HEK293 (cell line): ENCODE data around the gene MYBPC3.

ENCODE experiments used
- CTCF ChIA-PET: fragments of 350-600 bp; formaldehyde crosslinking; extraction: SDS; loops from one replicate; lab custom pipeline; 2021; ENCODE audit warnings: antibody characterized with exemption; lab: Yijun Ruan, JAX
- POLR2A ChIA-PET: fragments of 300-600 bp; formaldehyde crosslinking; extraction: SDS; loops from one replicate; lab custom pipeline; 2020; ENCODE audit warnings: antibody characterized with exemption, inconsistent platforms; lab: Yijun Ruan, JAX
- H3K27ac ChIP-seq: fragments of 200-500 bp; sonication (Bioruptor generic); 2 replicates; pipeline ENCODE4 v1.5.1; 2014; ENCODE audit warnings: low read depth, low read length, control low read depth, inconsistent platforms; ENCODE audit errors: extremely low read depth
- H3K36me3 ChIP-seq, 2 experiments: fragments of 200-500 bp in 1 of 2; sonication (Bioruptor generic) in 1 of 2; 1 replicate in 1 of 2; 2 replicates in 1 of 2; pipeline ENCODE4 v1.5.1; 2014 to 2017; ENCODE audit warnings: inconsistent platforms in 2 of 2, low read length in 2 of 2; ENCODE audit not compliant: control insufficient read depth in 2 of 2, insufficient read depth in 1 of 2
- H3K4me1 ChIP-seq: fragments of 200-500 bp; sonication (Bioruptor generic); 2 replicates; pipeline ENCODE4 v1.5.1; 2014; ENCODE audit warnings: mild to moderate bottlenecking, low read length, inconsistent platforms; ENCODE audit not compliant: control insufficient read depth, insufficient read depth
- H3K4me3 ChIP-seq: 2 replicates; pipeline ENCODE4 v1.5.1; 2011; ENCODE audit warnings: low read depth, mild to moderate bottlenecking, control low read depth, low read length, moderate library complexity
- H3K9me3 ChIP-seq: fragments of 200-500 bp; sonication (Bioruptor generic); 2 replicates; pipeline ENCODE4 v1.5.1; 2014; ENCODE audit warnings: low read depth, low read length, inconsistent platforms; ENCODE audit not compliant: control insufficient read depth, insufficient read depth
- CTCF ChIP-seq: fragments of 450-650 bp; formaldehyde crosslinking; IDR thresholded peaks from 2 replicates; pipeline ENCODE4 v1.5.1; 2016; ENCODE audit warnings: missing biosample characterization, missing genetic modification characterization
- GLIS1 ChIP-seq: fragments of 450-650 bp; formaldehyde crosslinking; IDR thresholded peaks from 2 replicates; pipeline ENCODE4 v1.5.1; 2016; ENCODE audit warnings: missing biosample characterization, missing genetic modification characterization
- GLIS2 ChIP-seq: fragments of 450-650 bp; formaldehyde crosslinking; IDR thresholded peaks from 2 replicates; pipeline ENCODE4 v1.5.1; 2016; ENCODE audit warnings: missing biosample characterization, missing genetic modification characterization
- IKZF3 ChIP-seq: fragments of 450-650 bp; IDR thresholded peaks from 2 replicates; pipeline ENCODE4 v1.5.0; 2018; ENCODE audit warnings: missing biosample characterization, mild to moderate bottlenecking, missing genetic modification characterization, moderate library complexity
- KLF9 ChIP-seq: fragments of 450-650 bp; formaldehyde crosslinking; IDR thresholded peaks from 2 replicates; pipeline ENCODE4 v1.5.1; 2016; ENCODE audit warnings: missing biosample characterization, missing genetic modification characterization, low read depth
- PATZ1 ChIP-seq: fragments of 450-650 bp; formaldehyde crosslinking; IDR thresholded peaks from 2 replicates; pipeline ENCODE4 v1.5.1; 2016; ENCODE audit warnings: missing biosample characterization, missing genetic modification characterization
- SCRT2 ChIP-seq: fragments of 450-650 bp; formaldehyde crosslinking; IDR thresholded peaks from 2 replicates; pipeline ENCODE4 v1.5.1; 2016; ENCODE audit warnings: missing biosample characterization, missing genetic modification characterization
- SP7 ChIP-seq: fragments of 450-650 bp; formaldehyde crosslinking; IDR thresholded peaks from 2 replicates; pipeline ENCODE4 v1.5.1; 2016; ENCODE audit warnings: missing biosample characterization, missing genetic modification characterization
- ZBTB44 ChIP-seq: fragments of 450-650 bp; IDR thresholded peaks from 2 replicates; pipeline ENCODE4 v1.5.1; 2018; ENCODE audit warnings: missing biosample characterization, mild to moderate bottlenecking, missing genetic modification characterization
- ZIC2 ChIP-seq: fragments of 450-650 bp; formaldehyde crosslinking; IDR thresholded peaks from 2 replicates; pipeline ENCODE4 v1.5.1; 2016; ENCODE audit warnings: missing biosample characterization, missing genetic modification characterization
- ZNF114 ChIP-seq: fragments of 450-650 bp; formaldehyde crosslinking; IDR thresholded peaks from 2 replicates; pipeline ENCODE4 v1.5.0; 2017; ENCODE audit warnings: missing biosample characterization, missing genetic modification characterization
- ZNF121 ChIP-seq: fragments of 450-650 bp; formaldehyde crosslinking; IDR thresholded peaks from 2 replicates; pipeline ENCODE4 v1.5.1; 2016; ENCODE audit warnings: missing biosample characterization, missing genetic modification characterization
- ZNF202 ChIP-seq: fragments of 450-650 bp; formaldehyde crosslinking; IDR thresholded peaks from 2 replicates; pipeline ENCODE4 v1.5.1; 2016; ENCODE audit warnings: missing biosample characterization, missing genetic modification characterization, borderline replicate concordance
- ZNF423 ChIP-seq: fragments of 450-650 bp; formaldehyde crosslinking; IDR thresholded peaks from 2 replicates; pipeline ENCODE4 v1.5.1; 2016; ENCODE audit warnings: missing biosample characterization, missing genetic modification characterization
- ZNF600 ChIP-seq: fragments of 450-650 bp; formaldehyde crosslinking; IDR thresholded peaks from 2 replicates; pipeline ENCODE4 v1.5.1; 2016; ENCODE audit warnings: missing biosample characterization, missing genetic modification characterization
- ZNF626 ChIP-seq: fragments of 450-650 bp; sonication (Bioruptor Pico); formaldehyde crosslinking; IDR thresholded peaks from 2 replicates; pipeline ENCODE4 v1.5.1; 2018; ENCODE audit warnings: missing biosample characterization, missing genetic modification characterization, inconsistent platforms
- ZNF654 ChIP-seq: fragments of 450-650 bp; formaldehyde crosslinking; IDR thresholded peaks from 2 replicates; pipeline ENCODE4 v1.5.1; 2016; ENCODE audit warnings: low read depth, missing biosample characterization, missing genetic modification characterization
- ZNF701 ChIP-seq: fragments of 450-650 bp; formaldehyde crosslinking; IDR thresholded peaks from 2 replicates; pipeline ENCODE4 v1.5.1; 2016; ENCODE audit warnings: missing biosample characterization, missing genetic modification characterization
- ZNF707 ChIP-seq: fragments of 450-650 bp; formaldehyde crosslinking; IDR thresholded peaks from 2 replicates; pipeline ENCODE4 v1.5.1; 2016; ENCODE audit warnings: missing biosample characterization, missing genetic modification characterization
- TF ChIP-seq, protein P1 (sequence below): fragments of 450-650 bp; formaldehyde crosslinking; IDR thresholded peaks from 2 replicates; pipeline ENCODE4 v1.5.1; 2016; ENCODE audit warnings: missing biosample characterization, missing genetic modification characterization
- TF ChIP-seq, protein P2 (sequence below): fragments of 450-650 bp; formaldehyde crosslinking; IDR thresholded peaks from 2 replicates; pipeline ENCODE4 v1.5.1; 2016; ENCODE audit warnings: missing biosample characterization, missing genetic modification characterization

Gene MYBPC3

GRCh38 chr11:47374720-47375019 is 22.2 kb upstream of the MYBPC3 start:
- POLR2A ChIA-PET: interaction anchor here (1.0 kb wide), 1 partner anchor 32 kb away, joined by 3 read pairs; no protein-coding TSS in a partner anchor
- no peak overlapping the region for H3K27ac ChIP-seq
- CTCF ChIA-PET: interaction anchor here (0.7 to 4.1 kb wide), 24 partner anchors 8 to 242 kb away, joined by 3 to 37 read pairs (median 6); partner anchors contain the start of genes NR1H3 and SLC39A13

GRCh38 chr11:47373876-47374719 is 21.6 kb upstream of the MYBPC3 start:
- no peaks in the 10 kb centered on the region for H3K36me3 ChIP-seq
- no peak overlapping the region for H3K4me3 ChIP-seq
- H3K9me3 ChIP-seq: no peaks in the 10 kb centered on the region
- H3K27ac ChIP-seq: no peak overlapping the region
- H3K4me1 ChIP-seq: no peaks in the 10 kb centered on the region
- ChIA-PET CTCF (interaction anchor here (0.5 to 4.1 kb wide), 48 partner anchors 9 to 772 kb away, joined by 3 to 37 read pairs (median 4); partner anchors contain the start of genes NR1H3 and SLC39A13), POLR2A (interaction anchor here (1.0 kb wide), 1 partner anchor 33 kb away, joined by 3 read pairs; no protein-coding TSS in a partner anchor)
- TF ChIP-seq, protein P1, sequence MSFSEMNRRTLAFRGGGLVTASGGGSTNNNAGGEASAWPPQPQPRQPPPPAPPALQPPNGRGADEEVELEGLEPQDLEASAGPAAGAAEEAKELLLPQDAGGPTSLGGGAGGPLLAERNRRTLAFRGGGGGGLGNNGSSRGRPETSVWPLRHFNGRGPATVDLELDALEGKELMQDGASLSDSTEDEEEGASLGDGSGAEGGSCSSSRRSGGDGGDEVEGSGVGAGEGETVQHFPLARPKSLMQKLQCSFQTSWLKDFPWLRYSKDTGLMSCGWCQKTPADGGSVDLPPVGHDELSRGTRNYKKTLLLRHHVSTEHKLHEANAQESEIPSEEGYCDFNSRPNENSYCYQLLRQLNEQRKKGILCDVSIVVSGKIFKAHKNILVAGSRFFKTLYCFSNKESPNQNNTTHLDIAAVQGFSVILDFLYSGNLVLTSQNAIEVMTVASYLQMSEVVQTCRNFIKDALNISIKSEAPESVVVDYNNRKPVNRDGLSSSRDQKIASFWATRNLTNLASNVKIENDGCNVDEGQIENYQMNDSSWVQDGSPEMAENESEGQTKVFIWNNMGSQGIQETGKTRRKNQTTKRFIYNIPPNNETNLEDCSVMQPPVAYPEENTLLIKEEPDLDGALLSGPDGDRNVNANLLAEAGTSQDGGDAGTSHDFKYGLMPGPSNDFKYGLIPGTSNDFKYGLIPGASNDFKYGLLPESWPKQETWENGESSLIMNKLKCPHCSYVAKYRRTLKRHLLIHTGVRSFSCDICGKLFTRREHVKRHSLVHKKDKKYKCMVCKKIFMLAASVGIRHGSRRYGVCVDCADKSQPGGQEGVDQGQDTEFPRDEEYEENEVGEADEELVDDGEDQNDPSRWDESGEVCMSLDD (tag by site-specific recombination): 0 out of 2 replicates have a peak, but pooled peaks have one; percentile 29
- TF ChIP-seq ZNF600 (tag by site-specific recombination): no peak
- no peak for TF ChIP-seq ZNF114 (tag by site-specific recombination)
- peak; percentile 18; the same call in 1 of the 2 replicates for TF ChIP-seq IKZF3 (tag by site-specific recombination)
- 0 out of 2 replicates have a peak, but pooled peaks have one; percentile 21 for TF ChIP-seq KLF9 (tag by site-specific recombination)
- peak; percentile 49 for TF ChIP-seq GLIS2 (tag by site-specific recombination)
- peak; percentile 42; the same call in 1 of the 2 replicates for TF ChIP-seq ZIC2 (tag by site-specific recombination)
- TF ChIP-seq GLIS1 (tag by site-specific recombination): peak; percentile 73
- peak; percentile 23; the same call in 1 of the 2 replicates for TF ChIP-seq SCRT2 (tag by site-specific recombination)
- TF ChIP-seq SP7 (tag by site-specific recombination): 0 out of 2 replicates have a peak, but pooled peaks have one; percentile 14
- TF ChIP-seq ZNF423 (tag by site-specific recombination): peak; percentile 83
- TF ChIP-seq CTCF: peak; percentile 75
- peak; percentile 17; the same call in 1 of the 2 replicates for TF ChIP-seq PATZ1
- TF ChIP-seq ZNF121: no peak
- TF ChIP-seq ZNF654: peak; percentile 43
- TF ChIP-seq, protein P2, sequence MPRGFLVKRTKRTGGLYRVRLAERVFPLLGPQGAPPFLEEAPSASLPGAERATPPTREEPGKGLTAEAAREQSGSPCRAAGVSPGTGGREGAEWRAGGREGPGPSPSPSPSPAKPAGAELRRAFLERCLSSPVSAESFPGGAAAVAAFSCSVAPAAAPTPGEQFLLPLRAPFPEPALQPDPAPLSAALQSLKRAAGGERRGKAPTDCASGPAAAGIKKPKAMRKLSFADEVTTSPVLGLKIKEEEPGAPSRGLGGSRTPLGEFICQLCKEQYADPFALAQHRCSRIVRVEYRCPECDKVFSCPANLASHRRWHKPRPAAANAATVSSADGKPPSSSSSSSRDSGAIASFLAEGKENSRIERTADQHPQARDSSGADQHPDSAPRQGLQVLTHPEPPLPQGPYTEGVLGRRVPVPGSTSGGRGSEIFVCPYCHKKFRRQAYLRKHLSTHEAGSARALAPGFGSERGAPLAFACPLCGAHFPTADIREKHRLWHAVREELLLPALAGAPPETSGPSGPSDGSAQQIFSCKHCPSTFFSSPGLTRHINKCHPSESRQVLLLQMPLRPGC (tag by site-specific recombination): no peak

More at GRCh38 chr11:47374720-47375019, 22.2 kb upstream of the MYBPC3 start:
- TF ChIP-seq ZNF202 (tag by site-specific recombination): no peak
- TF ChIP-seq ZNF626: no peak
- TF ChIP-seq ZNF707 (tag by site-specific recombination): no peak
- no peak for TF ChIP-seq ZBTB44
- TF ChIP-seq ZNF701 (tag by site-specific recombination): no peak
- TF ChIP-seq, all 188 proteins: peak for 0
- no peaks in the 10 kb centered on the region for H3K9me3 ChIP-seq
- no peaks in the 10 kb centered on the region for H3K36me3 ChIP-seq
- no peaks in the 10 kb centered on the region for H3K4me1 ChIP-seq
- no peak overlapping the region for H3K4me3 ChIP-seq
